ENCODE data around the gene UEVLD.

DNA sequence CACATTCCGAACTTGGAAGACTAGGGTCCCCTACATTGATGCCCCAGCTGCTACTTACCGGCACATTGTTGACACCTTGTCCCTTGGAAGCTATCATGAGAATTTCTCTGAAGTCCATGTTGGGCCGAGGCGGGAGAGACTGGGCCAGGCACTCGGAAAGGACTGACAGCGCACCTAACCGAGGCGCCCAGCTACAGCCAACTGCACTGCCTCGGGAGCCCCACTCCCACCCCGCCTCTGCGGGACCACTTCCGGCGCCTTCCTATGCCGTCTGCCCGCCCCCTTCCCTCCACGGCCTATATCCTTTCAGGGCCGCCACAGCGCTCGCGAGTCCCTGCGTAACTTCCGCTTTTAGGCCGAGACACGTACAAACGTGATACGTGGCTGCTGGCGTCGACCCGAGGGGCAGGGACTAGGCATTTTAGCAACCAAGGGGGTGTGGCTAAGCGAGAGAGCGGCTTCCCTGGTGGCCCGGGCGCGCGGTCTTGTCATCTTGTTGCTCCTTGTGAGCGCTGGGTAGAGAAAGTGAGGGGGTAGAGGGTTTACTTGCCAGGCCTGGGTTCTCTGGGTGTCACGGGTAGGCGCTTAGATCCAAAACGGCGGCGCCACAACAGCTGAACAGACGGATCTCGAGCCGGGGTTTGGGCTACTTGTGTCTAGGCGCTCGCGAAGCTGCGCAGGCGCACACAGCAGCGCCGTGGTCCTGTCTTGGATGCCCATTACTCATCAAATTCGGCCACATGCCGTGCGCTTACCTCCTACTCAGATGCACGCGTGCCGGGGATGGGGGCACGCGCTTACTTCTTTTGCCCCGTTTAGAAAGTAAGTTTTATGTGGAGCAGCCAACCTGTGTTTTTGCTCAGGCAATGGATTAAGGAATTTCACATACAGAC is 45.9 kb upstream of the UEVLD start, which contains the start of gene SPTY2D1:
- peak; percentile 37 to 94 for TF ChIP-seq POLR2A (IDR thresholded peaks at IDR 0.05)
- TF ChIP-seq, protein P1, sequence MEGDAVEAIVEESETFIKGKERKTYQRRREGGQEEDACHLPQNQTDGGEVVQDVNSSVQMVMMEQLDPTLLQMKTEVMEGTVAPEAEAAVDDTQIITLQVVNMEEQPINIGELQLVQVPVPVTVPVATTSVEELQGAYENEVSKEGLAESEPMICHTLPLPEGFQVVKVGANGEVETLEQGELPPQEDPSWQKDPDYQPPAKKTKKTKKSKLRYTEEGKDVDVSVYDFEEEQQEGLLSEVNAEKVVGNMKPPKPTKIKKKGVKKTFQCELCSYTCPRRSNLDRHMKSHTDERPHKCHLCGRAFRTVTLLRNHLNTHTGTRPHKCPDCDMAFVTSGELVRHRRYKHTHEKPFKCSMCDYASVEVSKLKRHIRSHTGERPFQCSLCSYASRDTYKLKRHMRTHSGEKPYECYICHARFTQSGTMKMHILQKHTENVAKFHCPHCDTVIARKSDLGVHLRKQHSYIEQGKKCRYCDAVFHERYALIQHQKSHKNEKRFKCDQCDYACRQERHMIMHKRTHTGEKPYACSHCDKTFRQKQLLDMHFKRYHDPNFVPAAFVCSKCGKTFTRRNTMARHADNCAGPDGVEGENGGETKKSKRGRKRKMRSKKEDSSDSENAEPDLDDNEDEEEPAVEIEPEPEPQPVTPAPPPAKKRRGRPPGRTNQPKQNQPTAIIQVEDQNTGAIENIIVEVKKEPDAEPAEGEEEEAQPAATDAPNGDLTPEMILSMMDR (IDR thresholded peaks at IDR 0.05), result peak in 1 of 6 experiments; percentile 4
